GM19025 (cell line): ENCODE data around the gene GET3.
"Not testable (repeated sequence)": the region's sequence is repeated elsewhere in the genome, so short reads cannot be mapped to it uniquely, and the experiment has no call there.

Source experiments
- ATAC-seq: cut with Tn5 transposase; IDR thresholded peaks from one replicate; pipeline ENCODE4 v1.9.1; 2021; ENCODE audit warnings: mild to moderate bottlenecking, low read depth, moderate library complexity; ENCODE audit not compliant: unreplicated experiment

The GET3 gene

DNA sequence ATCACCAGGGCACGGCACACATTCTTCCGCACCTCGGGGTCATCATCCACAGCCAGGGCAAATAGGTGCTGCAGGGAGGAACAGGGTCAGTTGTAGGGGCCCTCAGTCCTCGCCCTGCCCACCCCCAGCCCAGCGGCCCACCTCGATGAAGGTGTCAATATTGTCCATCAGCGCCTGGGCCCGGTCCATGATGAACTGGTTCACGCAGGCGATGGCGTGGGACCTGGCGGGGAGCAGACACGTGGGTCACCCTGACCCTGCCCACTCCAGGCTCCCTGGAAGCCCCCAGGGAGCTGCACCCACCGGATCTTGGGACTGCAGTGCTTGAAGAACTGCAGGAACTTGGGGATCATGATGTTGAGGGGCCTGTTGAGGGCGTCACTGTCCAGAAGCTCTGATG is 22.2 kb upstream of the GET3 start:
- ATAC-seq = no peak

DNA sequence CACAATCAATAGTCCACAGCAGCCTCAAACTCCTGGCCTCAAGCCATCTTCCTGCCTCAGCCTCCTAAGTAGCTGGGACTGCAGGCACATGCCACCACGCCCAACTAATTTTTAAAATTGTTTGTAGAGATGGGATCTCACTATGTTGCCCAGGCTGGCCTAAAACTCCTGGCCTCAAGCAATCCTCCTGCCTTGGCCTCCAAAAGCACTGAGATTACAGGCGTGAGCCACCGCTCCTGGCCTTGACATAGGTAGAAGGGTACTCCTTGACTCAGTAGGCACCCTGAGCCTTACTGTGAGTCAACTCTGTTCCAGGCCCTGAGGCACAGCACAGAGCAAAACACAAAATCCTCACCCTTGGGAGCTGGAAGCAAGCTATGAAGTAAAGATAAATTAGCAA is 21.4 kb upstream of the GET3 start:
- ATAC-seq = no peak

DNA sequence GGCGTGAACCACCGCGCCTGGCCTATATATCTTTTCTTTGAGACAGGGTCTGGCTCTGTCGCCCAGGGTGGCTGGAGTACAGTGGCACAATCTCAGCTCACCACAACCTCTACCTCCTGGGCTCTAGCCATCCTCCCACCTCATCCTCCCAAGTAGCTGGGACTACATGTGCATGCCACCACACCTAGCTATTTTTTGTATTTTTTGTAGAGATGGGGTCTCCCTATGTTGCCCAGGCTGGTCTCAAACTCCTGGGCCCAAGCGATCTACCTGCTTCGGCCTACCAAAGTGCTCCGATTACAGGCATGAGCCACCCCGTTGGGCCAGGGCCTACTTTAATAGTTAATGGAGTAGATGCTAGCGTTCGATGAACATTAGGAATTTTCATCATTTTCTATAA is 17.0 kb upstream of the GET3 start:
- no peak for ATAC-seq

DNA sequence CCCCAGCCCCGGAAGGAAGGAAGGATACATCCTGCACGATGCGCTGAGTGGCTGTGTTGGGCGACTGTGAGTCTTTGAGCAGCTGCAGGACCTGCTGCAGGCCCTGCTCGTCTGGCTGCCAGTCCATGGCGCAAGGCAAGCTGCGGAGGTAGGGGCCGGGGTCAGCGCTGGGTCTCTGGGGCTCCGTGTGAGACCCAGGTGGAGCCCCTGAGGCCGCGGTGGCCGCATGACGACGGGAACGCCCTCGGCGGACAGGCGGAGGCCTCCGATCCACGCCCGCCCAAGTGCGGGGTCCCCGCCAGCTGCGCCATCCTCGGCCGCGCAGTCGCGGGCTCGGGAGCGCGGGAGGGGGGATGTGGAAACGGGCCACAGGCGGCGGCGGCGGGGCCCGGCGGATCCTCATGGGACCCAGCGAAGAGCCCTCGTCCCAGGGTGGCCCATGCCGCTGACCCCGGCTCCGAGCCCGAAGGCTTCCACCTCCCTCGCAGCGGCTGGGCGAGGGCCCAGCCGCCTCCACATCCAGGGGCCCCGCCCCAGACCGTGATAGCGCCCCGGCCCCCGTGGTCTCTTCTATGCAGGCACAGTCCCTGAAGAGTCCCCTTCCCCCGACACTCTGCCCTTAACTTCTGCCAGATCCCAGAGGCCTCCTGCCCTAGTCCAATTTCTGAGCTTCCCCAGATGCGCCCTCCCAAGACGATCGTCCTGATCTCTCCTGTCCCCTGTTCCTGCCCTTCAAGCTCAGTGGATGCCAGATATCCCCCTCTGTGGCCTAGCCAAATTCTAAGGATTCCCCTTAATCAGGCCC is 16.2 kb upstream of the GET3 start:
- ATAC-seq = no peak

DNA sequence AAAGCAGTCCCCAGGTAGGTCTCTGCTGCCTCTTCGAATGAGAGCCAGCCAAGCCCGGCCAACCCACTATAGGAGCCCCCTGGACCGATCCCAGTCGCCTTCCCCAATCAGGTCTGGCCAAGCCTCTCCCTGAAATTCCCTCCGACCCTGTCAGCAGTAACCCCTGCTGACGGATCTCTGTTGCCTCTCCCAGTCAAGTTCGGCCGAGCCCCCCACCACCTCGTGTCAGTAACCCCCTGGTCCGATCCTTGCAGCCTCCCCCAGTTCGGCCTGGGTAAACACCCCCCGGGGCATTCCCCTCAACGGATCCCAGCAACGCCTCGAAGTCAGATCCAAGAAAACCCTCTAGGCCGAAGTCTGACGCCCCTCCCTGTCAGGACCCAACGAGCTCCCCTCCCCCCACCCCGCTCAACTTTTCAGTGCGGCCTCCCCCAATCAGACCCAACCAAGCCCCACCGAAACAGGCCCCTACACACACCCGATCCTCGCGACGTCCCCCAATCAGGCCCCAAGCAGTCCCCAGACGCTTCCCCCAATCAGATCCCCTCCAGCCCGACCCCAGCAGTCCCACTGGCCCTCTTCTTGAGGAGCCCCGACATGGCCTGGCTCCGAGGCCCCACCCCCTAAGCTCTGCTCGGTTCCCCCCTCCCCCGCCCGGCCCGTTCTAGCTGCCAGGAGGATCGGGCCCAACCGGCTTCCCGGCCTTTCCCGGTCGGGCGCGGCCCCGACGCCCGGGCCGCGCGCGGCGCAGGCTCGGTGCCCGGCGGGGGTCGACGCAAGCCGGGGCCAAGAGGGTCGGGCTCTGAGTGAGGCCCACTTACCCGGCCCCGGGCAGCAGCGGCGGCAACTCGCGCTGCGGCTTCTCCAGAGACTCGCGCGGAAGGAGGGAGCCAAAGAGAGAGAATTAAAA is 15.4 kb upstream of the GET3 start:
- peak; percentile 24 for ATAC-seq

DNA sequence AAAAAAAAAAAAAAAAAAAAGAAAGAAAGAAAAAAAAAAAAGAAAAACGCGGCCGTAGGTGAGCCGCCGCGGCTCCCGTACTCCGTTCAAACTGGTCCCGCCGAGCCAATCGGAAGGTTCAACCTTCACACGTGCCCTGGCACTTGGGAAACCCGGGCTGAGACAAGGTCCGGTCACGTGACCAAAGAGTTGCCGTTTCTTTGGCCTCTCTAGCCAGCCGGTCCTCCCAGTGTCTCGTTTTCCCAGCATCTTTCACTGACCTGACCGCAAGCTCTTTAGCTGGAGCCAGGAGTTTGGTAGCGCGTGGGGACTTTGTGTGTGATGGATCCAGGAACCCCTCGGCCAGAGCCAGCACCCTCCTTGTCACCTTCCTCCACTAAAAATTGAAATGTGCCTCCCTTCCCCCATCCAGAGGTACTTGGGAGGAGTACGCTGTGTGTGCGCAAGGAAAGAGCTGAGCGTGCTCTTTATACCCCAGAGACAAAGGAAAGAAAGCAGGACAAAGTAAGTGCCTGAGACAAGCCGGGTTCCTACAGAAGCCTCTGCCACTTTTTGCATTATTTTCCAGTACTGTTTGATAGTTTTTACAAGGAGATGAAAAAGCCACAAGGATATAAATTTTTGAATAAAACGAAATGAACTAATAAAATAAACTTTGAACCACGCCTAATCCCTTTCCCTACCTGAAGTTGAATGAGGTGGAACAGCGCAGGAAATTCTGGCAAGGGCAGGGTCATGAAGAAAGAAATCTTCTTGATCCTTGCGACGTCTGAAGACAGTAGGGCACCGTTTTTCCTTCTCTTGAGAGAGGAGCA is 14.5 kb upstream of the GET3 start:
- peak; percentile 67 for ATAC-seq

DNA sequence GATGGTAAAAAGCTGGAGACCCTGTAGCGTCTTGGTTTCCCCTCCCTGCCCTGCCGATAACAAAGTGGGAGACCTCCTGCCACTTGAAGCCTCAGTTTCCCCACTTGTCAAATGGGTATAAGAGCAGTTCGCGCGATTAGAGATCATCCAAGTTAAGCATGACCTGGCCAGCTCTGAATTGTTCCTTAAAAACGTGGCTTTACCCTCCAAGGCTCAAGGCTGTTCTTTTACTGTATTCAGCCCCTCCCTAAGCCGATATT is 14.0 kb upstream of the GET3 start:
- ATAC-seq = no peak

DNA sequence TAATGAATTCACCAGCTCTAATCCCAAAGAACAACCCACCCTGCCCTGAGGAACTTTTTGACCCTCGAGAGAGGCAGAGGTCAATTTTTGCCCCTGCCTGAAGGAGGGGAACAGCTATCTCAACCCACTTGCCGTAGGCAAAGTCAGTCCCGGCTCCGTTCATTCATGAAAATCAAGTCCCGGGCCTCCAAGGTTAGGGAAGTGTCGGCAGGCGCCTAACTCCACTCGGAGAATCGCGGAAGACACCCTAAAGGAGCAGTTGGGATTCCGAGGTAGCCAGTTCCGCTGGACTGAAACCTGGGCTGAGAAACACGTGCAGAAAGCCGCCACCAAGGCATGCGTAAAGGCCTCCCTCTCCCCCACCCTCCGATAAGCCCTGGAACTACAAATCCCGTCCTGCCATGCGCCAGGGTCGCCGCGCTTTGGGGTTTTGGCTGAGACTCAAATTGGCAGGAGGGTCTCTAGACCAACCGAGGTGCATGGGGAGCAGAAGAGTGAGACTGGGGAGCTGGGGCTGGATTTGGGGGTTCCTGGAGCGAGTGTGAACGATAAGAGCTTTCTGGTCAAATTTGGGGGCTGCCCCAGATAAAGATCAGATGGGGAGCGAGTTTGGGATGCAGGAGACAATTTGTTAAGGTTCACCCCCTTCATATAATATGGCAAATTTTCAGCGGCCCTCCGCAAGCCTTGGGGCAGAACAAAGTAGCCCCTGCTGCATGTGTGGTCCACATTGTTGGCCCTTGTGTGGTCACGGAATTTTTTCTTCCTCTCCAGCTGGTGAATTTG is 13.5 kb upstream of the GET3 start, which contains the start of gene TNPO2:
TNPO2 (minus strand) TSS at position 292 of the 786 bp plus-strand sequence. CDS start 2,955 bp downstream, outside the sequence.
- ATAC-seq = no peak

DNA sequence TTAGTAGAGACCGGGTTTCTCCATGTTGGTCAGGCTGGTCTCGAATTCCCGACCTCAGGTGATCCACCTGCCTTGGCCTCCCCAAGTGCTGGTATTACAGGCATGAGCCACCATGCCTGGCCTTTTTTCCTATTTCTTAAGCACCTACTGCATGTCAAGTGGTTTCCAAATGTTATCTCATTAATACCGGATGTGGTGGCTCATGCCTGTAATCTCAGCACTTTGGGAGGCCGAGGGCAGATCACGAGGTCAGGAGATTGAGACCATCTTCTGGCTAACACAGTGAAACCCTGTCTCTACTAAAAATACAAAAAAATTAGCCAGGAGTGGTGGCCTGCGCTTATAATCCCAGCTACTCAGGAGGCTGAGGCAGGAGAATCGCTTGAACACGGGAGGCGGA is 11.7 kb upstream of the GET3 start:
- ATAC-seq = not testable (repeated sequence)

DNA sequence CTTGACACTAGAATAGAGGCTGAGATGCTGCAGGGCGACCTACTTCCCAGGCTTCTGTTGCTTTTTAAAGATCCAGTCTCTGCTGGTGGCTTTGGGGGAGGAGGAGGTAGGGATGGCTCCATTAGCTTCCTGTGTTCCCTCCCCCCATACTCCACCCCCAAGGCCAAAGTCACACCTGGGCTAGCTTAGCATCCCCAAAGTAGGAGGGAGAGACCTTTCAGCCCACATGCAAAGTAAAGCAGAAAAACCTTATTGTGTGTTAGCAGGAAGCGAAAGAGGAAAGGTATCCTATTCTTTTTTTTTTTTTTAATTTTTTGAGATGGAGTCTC is 10.3 kb upstream of the GET3 start:
- ATAC-seq = no peak

DNA sequence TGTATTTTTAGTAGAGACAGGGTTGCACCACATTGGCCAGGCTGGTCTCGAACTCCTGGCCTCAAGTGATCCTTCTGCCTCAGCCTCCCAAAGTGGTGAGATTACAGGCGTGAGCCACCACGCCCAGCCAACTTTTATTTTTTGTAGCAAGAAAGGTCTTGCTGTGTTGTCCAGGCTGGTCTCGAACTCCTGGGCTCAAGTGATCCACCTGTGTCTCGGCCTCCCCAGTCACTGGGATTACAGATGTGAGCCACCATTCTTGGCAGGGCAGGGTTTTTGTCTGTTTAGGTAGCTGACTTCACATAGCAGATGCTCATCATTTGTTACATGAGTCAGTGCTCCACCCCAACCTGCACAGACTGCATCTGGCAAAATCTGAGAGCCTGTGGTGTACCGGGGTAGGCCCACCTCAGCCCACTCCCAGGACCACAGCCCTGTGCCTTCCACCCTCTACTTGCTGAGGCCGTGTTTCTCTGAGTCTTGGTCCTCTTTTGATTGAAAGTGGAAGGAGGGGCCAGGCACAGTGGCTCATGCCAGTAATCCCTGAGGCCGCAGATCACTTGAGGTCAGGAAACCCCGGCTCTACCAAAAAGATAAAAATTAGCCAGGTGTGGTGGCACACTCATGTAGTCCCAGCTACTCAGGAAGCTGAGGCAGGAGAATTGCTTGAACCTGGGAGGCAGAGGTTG is 9.4 kb upstream of the GET3 start:
- no peak for ATAC-seq

DNA sequence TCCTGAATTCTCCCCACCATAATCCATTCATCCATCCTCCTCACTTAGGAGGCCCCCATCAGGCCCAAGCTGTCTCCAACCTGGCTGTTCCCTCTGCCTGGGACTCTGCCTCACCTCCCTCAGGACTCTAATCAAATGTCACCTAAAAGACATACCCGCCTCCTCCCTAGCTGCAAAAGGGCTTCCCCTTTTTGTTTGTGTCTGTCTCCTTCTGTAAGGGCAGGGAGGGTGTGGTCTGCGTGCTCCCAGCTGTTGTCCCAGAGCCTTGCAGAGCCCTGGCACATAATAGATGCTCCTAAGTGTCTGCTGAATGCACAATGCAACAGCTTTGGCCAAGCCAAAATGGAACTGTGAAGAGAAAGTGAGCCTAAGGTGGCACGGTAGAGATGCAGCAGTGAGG is 7.2 kb upstream of the GET3 start:
- ATAC-seq = no peak

DNA sequence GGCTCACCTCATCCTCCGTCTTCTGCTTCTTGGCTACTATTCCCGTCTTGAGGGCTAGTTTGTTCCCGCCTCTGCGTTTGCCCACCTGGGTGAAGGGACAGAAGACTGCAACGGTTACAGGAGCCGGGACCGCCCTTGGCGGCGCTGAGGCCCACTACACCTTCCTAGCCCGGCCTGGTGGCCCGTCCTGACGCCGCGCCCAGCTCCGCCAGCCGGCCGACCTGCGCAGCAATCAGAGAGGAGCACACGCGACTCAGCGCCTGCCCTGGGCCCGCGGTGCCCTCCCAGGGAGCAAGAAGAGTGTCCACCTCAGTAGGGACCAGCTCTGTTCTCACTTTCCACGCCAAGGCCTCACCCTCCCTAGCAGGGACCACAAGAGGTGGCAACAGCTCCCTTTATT is 6.0 kb upstream of the GET3 start:
- no peak for ATAC-seq

DNA sequence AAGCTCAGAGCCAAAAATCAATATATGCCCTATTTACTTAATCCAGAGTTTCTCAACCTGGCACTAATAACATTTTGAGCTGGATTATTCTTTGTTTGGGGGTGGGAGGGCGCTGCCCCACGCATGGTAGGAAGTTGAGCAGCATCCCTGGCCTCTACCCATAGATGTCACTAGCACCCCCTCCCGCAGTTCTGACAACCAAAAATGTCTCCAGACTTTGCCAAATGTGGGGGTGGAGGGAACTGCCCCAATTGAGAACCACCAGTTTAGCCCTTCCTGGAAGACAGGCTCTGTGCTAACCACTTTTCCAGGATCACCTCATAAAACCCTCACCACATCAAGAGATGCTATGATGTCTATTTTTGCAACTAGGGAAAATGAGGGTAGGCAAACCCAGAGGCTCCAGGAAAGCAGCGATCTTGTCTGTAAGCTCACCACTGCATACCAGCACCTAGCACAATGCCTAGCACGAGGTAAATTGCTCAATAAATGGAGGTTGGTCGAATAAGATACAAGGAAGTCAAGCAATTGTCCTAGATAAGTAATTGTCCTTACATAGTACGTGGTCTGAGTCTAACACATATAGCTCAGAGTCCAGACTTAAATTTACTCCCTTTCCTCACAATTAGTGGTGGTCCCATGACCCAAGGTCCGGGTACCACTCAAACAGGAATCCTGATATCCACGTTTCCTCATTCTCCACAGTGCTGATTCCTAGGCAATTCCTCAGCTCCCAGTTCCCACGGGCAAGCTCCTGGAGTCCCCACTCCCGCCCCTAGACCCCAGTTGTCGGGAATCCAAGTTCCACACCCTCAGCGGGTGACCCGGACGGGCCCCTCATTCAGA is 3.7 kb upstream of the GET3 start:
- ATAC-seq = no peak

DNA sequence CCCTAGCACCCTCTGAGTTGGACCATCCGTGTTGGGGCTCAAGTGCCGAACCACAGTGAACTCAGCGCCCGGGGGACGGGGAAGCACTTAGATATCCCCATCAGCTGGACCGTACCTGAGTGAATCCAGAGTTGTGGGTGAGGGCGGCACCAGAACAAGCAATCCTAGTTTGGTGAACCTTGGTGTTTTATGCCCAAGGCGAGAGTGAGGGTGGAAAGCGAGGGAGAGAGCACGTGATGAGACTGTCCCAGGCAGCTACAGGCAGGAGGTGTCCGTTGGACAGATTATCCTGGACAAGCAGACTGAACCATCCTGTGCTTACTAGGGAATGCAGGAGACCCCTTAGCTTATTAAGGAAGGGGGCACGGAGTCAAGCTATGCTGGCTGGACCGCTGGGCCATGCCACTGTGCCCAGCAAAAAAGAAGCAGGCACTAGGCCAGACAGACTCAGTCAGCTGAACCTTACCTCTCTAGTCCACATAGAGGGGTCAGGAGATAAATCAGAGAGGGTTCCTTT is 596 bp downstream of the GET3 start:
- no peak for ATAC-seq

DNA sequence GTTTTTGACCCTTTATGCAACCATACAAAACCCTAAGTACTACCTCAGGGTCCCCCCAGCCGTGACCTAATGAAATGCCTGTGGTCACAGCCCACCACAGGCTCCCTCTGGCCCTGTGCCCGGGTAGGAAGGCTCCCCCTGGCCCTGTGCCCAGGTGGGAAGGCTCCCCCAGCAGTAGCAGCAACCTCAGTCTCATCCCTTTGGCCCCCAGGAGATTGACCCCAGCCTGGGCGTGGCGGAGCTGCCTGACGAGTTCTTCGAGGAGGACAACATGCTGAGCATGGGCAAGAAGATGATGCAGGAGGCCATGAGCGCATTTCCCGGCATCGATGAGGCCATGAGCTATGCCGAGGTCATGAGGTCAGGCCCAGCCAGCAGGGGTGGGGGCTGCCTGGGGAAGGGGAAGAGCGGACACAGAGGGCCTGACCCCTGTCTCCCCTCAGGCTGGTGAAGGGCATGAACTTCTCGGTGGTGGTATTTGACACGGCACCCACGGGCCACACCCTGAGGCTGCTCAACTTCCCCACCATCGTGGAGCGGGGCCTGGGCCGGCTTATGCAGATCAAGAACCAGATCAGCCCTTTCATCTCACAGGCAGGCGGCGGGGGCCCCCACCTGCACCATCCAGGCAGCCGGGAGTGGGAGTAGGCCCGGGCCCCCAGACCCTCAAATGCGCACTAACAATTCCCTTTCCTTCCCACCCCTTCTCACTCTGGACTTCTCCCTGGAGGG is 8.0 kb downstream of the GET3 start:
- no peak for ATAC-seq

DNA sequence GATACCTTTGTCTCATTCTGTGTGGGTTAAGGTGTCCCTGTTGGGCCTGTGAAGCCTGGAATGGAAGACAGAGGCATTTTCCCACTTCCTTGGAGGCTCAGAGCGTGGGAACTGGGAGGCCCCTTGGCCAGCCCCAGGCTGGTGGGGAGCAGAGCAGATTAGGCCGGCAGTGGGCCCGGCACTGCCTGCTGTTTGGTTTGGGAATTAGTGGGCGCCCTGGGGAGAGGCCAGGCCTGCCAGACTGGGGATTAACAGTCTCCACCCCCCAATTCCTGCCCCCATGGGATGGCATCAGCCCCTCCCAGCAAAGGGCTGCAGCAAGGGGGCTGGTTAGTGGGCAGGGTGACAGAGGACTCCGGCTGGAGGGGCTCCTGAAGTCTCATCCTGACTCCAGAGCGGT is 11.2 kb downstream of the GET3 start:
- no peak for ATAC-seq

DNA sequence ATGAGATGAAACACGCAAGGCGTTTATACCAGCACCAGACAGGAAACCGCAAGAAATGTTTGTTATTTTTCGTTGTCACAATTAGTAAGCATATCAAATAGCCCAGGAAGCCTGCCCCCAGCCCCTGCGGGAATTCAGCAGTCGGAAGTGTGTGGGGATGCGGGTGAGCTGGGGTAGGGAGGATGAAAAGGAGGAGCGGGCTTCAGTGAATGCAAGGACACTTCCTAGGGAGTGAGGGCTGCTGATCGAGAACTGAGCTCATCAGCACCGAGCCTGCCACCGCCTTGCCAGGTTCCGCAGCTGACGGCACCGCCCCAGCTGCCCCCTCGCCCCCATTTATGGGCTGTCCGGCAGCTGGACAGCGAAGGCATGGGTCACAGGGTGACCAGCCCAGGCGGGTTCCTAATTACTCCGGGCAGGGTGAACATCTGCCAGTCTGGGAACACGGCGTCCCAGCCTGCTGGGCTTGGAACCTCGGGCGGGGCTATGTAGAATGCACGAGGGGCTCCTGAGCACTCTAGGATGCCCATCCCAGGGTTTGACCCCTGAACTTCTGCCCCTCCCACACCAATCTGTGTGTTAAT is 12.7 kb downstream of the GET3 start:
- no peak for ATAC-seq
